Prostate gland (tissue), 2 donors: ENCODE results near the gene PDSS1. TPM values are rescaled to one million over a fixed set of nuclear protein-coding genes. Genes with fewer than 3 reads are reported as not detected.

Experiments
- DNase-seq: peaks from one replicate; pipeline ENCODE4 v3.0.0-alpha.2; 2019; ENCODE audit warnings: low spot score
- H3K27ac ChIP-seq, 2 donors: fragments of 200-600 bp; sonication (generic); 2 replicates each; pipeline ENCODE4 v1.5.1; 2017 to 2019
- H3K27me3 ChIP-seq: fragments of 200-600 bp; sonication (generic); replicated peaks from 2 replicates; pipeline ENCODE4 v1.5.1; 2019; ENCODE audit not compliant: insufficient read depth
- H3K36me3 ChIP-seq, 2 donors: fragments of 200-600 bp; sonication (generic); 1 replicate in 1 of 2; 2 replicates in 1 of 2; pipeline versions ENCODE4 v1.5.1 to v1.8.1; 2017 to 2019
- H3K4me1 ChIP-seq: fragments of 200-600 bp; sonication (generic); replicated peaks from 2 replicates; pipeline ENCODE4 v1.5.1; 2019
- H3K4me3 ChIP-seq, 2 donors: fragments of 200-600 bp; sonication (generic); 2 replicates each; pipeline ENCODE4 v1.5.1; 2017 to 2019
- H3K9me3 ChIP-seq: fragments of 200-600 bp; sonication (generic); 2 replicates; pipeline ENCODE4 v1.5.1; 2017
- CTCF ChIP-seq, 4 experiments: fragments of 200-600 bp in 2 of 4; fragments of 450-650 bp in 2 of 4; sonication (generic) in 2 of 4; IDR thresholded peaks; 1 replicate in 3 of 4; 2 replicates in 1 of 4; pipeline ENCODE4 v1.5.1; 2016 to 2019; ENCODE audit warnings: antibody characterized with exemption in 4 of 4, mild to moderate bottlenecking in 2 of 4, moderate library complexity in 2 of 4
- POLR2A ChIP-seq: fragments of 450-650 bp; IDR thresholded peaks from one replicate; pipeline ENCODE4 v1.6.1; 2016; ENCODE audit warnings: antibody characterized with exemption, mild to moderate bottlenecking
- POLR2AphosphoS5 ChIP-seq: sonication (generic); formaldehyde crosslinking; IDR thresholded peaks from one replicate; pipeline ENCODE4 v1.6.1; 2017; ENCODE audit warnings: antibody characterized with exemption
- WGBS: methylation state at CpG from one replicate; pipeline ENCODE4 v1.1.5; 2018; 5-methylcytosine and 5-hydroxymethylcytosine counted together
- intact Hi-C: fragments of 100-400 bp; cut with DNase I; formaldehyde crosslinking; loops from one replicate; pipeline ENCODE4 v1.14.2; 2022
- total RNA-seq, 2 donors: library from RNA; depleted of rRNA; stranded (reverse); fragments of >200 nt; gene quantifications; one replicate each; pipeline ENCODE4 v1.1.0, GENCODE V29; 2016

The PDSS1 gene
- total RNA-seq, 2 donors from 2014 or later, result 2.8 to 6.8 TPM

DNA sequence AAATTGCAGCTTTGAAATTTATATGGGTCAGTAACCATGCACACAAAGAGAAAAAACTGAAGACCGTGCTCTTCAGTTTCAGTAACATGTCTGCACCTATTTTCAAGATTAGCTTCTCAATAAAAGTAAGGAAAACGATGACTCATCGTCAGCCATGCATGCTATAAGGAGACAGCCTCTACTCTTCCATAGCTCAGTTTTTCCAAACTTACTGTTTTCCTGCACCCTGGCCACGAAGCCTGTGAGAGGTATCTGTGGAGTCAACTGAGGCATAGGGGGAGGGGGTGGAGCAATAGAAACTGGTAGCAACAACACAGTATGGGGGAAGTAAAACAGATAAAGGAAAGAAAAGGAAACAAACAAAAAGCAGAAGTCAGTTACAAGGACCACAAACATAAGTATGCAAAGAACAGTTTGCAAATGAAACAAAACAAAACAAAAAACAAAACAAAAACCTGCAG, 58.0 kb downstream of the PDSS1 start:
- intact Hi-C loops, result no loop called here
- no peaks in the 10 kb centered on the region for H3K27me3 ChIP-seq
- no peaks in the 10 kb centered on the region for H3K9me3 ChIP-seq
- no peaks in the 10 kb centered on the region for H3K36me3 ChIP-seq
- H3K27ac ChIP-seq, result no peak overlapping the region
- no peak for DNase-seq
- TF ChIP-seq POLR2AphosphoS5 (no peak), CTCF (IDR thresholded peaks at IDR 0.05) (no peak), POLR2A (no peak)
- no peaks in the 10 kb centered on the region for H3K4me1 ChIP-seq
- H3K4me3 ChIP-seq, result no peak overlapping the region
- 55% methylated on average over 4 of the region's 4 CpGs for WGBS

DNA sequence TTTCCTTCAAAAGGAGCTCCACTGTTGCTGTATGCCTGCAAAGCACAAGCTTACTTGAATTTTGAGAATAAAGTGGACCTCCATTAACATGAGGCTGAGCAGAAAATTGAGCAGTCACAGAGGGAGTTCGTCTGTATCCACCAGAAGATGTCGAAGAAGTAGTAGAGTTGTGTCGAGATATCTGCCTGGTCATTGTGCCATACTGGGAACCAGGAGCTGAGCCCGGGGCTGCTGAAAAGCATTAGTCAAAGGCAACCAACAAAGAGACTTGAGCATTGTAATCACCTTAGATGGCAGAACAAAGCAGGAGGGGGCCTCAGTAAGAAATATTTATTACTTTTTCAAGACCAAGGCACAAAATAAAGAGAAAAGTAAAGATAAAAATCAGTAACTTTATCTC, 61.5 kb downstream of the PDSS1 start:
- WGBS, result 77% methylated on average over 4 of the region's 4 CpGs
- no peaks in the 10 kb centered on the region for H3K9me3 ChIP-seq
- no peaks in the 10 kb centered on the region for H3K27me3 ChIP-seq
- H3K4me3 ChIP-seq, result no peak overlapping the region
- no peak for TF ChIP-seq CTCF (IDR thresholded peaks at IDR 0.05)
- no peak for TF ChIP-seq POLR2A
- no peak for TF ChIP-seq POLR2AphosphoS5
- no peaks in the 10 kb centered on the region for H3K4me1 ChIP-seq
- intact Hi-C loops, result no loop called here
- no peak overlapping the region for H3K27ac ChIP-seq
- no peaks in the 10 kb centered on the region for H3K36me3 ChIP-seq
- DNase-seq, result no peak

DNA sequence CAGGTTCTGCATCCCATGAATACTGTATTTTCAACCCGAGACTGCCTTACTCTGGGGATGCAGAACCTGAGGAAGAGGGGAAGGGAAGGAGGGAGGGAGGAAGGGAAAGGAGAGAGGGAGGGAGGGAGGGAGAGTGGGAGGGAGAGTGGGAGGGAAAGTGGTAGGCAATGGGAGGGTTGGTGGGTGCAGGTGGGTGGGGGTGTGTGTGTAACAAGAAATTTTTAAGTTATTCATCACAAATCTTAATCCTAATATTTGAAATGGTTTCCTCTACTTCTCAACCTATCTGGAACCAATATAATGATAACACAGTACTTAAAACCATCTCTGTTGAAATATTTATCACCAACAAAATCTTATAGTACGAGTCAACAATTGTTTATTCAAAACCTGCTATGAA, 68.0 kb downstream of the PDSS1 start:
- no peak for TF ChIP-seq POLR2A
- TF ChIP-seq CTCF (IDR thresholded peaks at IDR 0.05), result no peak
- TF ChIP-seq POLR2AphosphoS5, result no peak
- H3K36me3 ChIP-seq, result no peaks in the 10 kb centered on the region
- DNase-seq, result no peak
- H3K27ac ChIP-seq, result no peak overlapping the region
- no peak overlapping the region for H3K4me3 ChIP-seq
- intact Hi-C loops, result no loop called here
- WGBS, result 100% methylated on average over 2 of the region's 2 CpGs
- H3K4me1 ChIP-seq, result no peaks in the 10 kb centered on the region
- H3K9me3 ChIP-seq, result no peaks in the 10 kb centered on the region
- H3K27me3 ChIP-seq, result no peaks in the 10 kb centered on the region

GRCh38 chr10:26770069-26770468, 72.6 kb downstream of the PDSS1 start:
- TF ChIP-seq POLR2AphosphoS5, result no peak
- no peak for TF ChIP-seq CTCF (IDR thresholded peaks at IDR 0.05)
- no peak for TF ChIP-seq POLR2A
- WGBS, result 94% methylated on average over 4 of the region's 4 CpGs
- intact Hi-C loops, result no loop called here
- no peaks in the 10 kb centered on the region for H3K4me1 ChIP-seq
- H3K27me3 ChIP-seq, result no peaks in the 10 kb centered on the region
- DNase-seq, result no peak
- H3K9me3 ChIP-seq, result no peaks in the 10 kb centered on the region
- no peak overlapping the region for H3K4me3 ChIP-seq
- H3K27ac ChIP-seq, result no peak overlapping the region
- H3K36me3 ChIP-seq, result no peaks in the 10 kb centered on the region

DNA sequence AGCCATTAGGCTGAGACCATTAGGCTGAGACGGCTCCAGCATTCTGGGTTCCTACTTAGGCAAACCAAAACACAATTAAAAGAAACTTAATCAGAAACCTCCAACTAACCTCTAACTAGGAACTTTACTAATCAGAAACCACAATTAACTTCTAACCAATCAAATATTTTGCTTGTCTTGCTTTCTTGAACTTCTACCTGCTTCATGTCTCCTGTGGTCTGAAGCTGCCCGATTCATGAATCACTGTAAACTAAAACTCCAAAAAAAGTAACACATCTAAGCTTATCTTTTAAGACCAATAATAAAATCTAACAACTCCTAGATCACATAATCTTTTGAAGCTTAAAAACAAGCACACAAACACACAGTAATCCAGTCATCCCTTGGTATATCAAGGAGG, 76.1 kb downstream of the PDSS1 start:
- Histone ChIP-seq H3K4me3 (no peak overlapping the region), H3K36me3 (no peaks in the 10 kb centered on the region), H3K27ac (no peak overlapping the region), H3K4me1 (no peaks in the 10 kb centered on the region), H3K27me3 (no peaks in the 10 kb centered on the region), H3K9me3 (no peaks in the 10 kb centered on the region)
- TF ChIP-seq CTCF (IDR thresholded peaks at IDR 0.05) (no peak), POLR2AphosphoS5 (no peak), POLR2A (no peak)
- intact Hi-C loops, result no loop called here
- 82% methylated on average over 2 of the region's 2 CpGs for WGBS
- DNase-seq, result no peak
